Progenitor cell of endocrine pancreas (in vitro differentiated cells): ENCODE results near the gene NXF1. TPM values are rescaled to one million over a fixed set of nuclear protein-coding genes. Genes with fewer than 3 reads are reported as not detected.

Experiments used
- DNase-seq: peaks from one replicate; pipeline ENCODE4 v3.0.0; 2021; ENCODE audit warnings: low spot score; ENCODE audit not compliant: unreplicated experiment
- H3K27ac Mint-ChIP-seq: 2 replicates; pipeline ENCODE4 v1.8.0; 2021; ENCODE audit warnings: mild to moderate bottlenecking, moderate library complexity, mixed read lengths
- H3K27me3 Mint-ChIP-seq: 2 replicates; pipeline ENCODE4 v1.8.0; 2021; ENCODE audit warnings: mixed read lengths
- H3K36me3 Mint-ChIP-seq: 2 replicates; pipeline ENCODE4 v1.8.0; 2022; ENCODE audit warnings: mixed read lengths; ENCODE audit not compliant: insufficient read depth
- H3K4me1 Mint-ChIP-seq: 2 replicates; pipeline ENCODE4 v1.8.0; 2021; ENCODE audit warnings: low read depth, mixed read lengths
- H3K4me3 Mint-ChIP-seq: 2 replicates; pipeline ENCODE4 v1.8.0; 2021; ENCODE audit warnings: low read depth, mild to moderate bottlenecking, moderate library complexity, mixed read lengths
- H3K9me3 Mint-ChIP-seq: 2 replicates; pipeline ENCODE4 v1.8.0; 2021; ENCODE audit warnings: low read depth, mixed read lengths
- total RNA-seq: library from RNA; stranded (reverse); gene quantifications from 2 replicates; pipeline ENCODE4 v1.2.1, GENCODE V29; 2021
- TF ChIP-seq, protein P1 (sequence below): fragments of 200-600 bp; sonication (generic); IDR thresholded peaks from one replicate; pipeline ENCODE4 v1.5.0; 2021; ENCODE audit warnings: antibody characterized with exemption, mild to moderate bottlenecking; ENCODE audit not compliant: unreplicated experiment

The NXF1 gene
- total RNA-seq, 1 donor from 2014 or later, result 130 TPM

DNA sequence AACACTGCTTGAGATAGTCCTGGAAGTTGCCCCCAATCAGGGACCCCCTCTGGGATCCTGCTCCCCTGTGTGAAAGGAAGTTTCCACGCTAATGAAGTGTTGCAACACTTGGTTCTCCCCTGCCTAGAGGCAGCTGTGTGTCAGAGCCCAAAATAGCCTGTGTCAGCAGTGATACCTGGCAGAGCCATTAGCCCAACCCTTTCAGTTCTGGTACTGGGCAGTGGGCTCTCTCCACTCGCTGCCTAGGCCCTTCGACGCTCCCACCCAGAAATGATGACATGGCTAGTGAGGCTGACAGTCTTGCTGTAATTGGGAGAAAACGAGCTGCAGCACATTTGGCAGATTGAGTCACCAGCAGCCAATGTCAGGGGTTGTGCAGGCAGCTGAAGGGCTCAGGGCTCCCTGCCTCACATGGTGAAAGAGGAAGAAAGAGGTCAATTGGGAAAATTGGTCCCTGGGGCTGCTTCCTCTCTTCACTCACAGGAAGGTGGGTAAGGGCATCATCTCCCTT, 1.4 kb upstream of the NXF1 start:
- Mint-ChIP-seq H3K27ac (peak overlapping the region; percentile 99), H3K27me3 (no peaks in the 10 kb centered on the region), H3K9me3 (no peaks in the 10 kb centered on the region), H3K4me3 (peak overlapping the region; percentile 97), H3K36me3 (peaks cover 6% of the 10 kb centered on the region), H3K4me1 (peaks cover 14% of the 10 kb centered on the region)
- TF ChIP-seq, protein P1, sequence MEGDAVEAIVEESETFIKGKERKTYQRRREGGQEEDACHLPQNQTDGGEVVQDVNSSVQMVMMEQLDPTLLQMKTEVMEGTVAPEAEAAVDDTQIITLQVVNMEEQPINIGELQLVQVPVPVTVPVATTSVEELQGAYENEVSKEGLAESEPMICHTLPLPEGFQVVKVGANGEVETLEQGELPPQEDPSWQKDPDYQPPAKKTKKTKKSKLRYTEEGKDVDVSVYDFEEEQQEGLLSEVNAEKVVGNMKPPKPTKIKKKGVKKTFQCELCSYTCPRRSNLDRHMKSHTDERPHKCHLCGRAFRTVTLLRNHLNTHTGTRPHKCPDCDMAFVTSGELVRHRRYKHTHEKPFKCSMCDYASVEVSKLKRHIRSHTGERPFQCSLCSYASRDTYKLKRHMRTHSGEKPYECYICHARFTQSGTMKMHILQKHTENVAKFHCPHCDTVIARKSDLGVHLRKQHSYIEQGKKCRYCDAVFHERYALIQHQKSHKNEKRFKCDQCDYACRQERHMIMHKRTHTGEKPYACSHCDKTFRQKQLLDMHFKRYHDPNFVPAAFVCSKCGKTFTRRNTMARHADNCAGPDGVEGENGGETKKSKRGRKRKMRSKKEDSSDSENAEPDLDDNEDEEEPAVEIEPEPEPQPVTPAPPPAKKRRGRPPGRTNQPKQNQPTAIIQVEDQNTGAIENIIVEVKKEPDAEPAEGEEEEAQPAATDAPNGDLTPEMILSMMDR, result no peak
- no peak for DNase-seq

DNA sequence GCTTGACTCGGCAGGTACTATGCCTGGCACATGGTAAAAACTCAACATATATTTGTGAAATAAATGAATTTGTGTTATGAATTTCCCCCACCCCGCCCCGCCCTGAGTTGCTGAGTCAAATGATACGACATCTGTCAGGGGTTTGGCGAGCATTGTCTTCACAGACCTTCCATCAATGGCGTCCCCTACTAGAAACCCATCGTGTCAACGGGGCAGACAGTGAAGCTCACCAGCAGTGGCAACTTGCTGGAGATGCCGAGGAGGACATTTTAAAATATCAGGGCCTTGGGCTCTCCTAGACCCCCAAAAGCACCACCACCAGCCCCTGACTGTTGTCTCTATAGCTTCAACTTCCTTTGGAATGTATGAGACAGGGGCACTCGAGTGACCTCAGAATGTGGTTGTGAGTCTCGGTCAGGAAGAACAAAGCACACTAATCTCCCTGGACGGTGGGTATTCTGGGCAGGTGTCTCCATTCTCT, 761 bp upstream of the NXF1 start:
- TF ChIP-seq, protein P1, result no peak
- no peak for DNase-seq
- Mint-ChIP-seq H3K27ac (peak overlapping the region; percentile 99), H3K4me1 (peaks cover 14% of the 10 kb centered on the region), H3K27me3 (no peaks in the 10 kb centered on the region), H3K4me3 (peak overlapping the region; percentile 97), H3K9me3 (no peaks in the 10 kb centered on the region), H3K36me3 (peaks cover 11% of the 10 kb centered on the region)

DNA sequence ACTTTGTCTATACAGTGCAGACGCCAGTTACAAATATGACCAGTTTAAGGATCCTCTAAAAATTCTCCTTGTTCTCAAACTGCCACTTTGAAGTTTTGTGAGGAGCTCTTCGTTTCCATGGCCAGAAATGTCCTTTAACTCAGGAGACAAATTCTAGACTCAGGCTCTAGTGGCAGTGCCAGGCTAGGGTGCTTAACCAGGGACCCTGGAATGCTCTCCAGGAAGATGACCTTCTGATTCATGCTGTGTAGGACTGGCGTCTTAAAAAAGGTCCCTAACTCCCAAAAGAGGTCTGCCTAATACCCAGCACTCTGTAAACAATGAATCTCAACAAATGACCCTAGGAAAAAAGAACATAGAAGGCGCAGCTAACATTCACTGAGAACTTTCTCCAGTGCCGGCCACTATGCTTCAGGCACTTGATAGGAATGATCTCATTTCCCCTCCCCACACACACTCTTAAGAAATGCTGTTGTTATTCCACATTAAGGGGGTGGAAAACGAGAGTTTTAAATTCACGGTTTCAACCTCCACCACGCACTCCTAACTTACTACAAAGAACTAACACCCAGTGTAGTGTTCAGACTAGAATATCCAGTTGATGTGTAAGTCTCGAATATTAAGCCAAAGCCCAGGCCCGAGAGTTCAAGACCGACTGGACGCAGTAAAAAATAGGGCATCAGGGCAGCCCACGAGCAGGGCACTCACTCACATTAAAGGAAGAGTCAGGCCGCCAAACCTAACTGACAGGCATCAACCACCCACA, 747 bp downstream of the NXF1 start:
- Mint-ChIP-seq H3K4me3 (peak overlapping the region; percentile 97), H3K9me3 (no peaks in the 10 kb centered on the region), H3K4me1 (peaks cover 14% of the 10 kb centered on the region), H3K27me3 (no peaks in the 10 kb centered on the region), H3K27ac (peak overlapping the region; percentile 98), H3K36me3 (peaks cover 17% of the 10 kb centered on the region)
- TF ChIP-seq, protein P1, result no peak
- DNase-seq, result no peak

DNA sequence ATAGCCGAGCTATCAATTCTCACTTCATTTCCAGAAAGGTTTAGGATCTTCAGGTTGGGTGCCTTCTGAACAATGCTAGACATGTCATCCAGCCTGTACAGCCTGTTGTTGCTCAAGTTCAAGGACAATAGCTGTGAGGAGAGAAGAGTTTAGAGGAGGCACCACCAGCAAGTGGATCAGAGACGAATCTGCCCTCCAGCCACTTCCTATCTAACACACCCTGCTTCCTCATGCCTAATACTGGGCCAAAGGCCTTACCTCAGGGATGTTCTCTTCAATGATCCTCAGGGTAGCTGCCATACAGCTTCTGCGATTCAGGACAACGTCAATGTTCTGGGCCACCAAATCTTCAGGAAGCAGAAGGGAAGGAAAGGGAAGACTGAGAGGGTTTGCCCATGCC, 4.2 kb downstream of the NXF1 start:
- Mint-ChIP-seq H3K36me3 (peaks cover 27% of the 10 kb centered on the region), H3K27ac (no peak overlapping the region), H3K4me3 (no peak overlapping the region), H3K9me3 (no peaks in the 10 kb centered on the region), H3K4me1 (peaks cover 11% of the 10 kb centered on the region), H3K27me3 (no peaks in the 10 kb centered on the region)
- TF ChIP-seq, protein P1, result no peak
- DNase-seq, result no peak

DNA sequence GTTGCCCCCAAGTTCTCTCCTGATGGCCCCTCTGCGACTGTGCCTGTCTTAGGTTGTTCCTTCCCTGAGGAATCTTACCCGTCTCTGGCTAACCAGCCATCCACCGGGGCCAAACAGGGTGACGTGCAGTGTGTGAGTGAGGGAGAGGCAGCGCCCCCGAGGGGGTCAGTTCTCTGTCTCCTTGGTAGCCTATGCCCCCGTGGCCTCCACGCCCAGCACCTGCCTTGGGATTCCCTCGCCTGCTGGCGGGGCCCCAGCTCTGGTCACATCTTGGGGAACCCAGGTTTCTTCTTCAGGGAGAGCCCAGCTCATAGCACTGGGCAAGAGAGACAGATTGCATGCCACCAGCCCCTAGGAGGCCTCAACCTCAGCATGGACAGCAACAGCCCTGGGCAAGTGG, 5.8 kb downstream of the NXF1 start:
- Mint-ChIP-seq H3K9me3 (no peaks in the 10 kb centered on the region), H3K4me1 (peaks cover 7% of the 10 kb centered on the region), H3K4me3 (no peak overlapping the region), H3K27ac (no peak overlapping the region), H3K36me3 (peaks cover 37% of the 10 kb centered on the region), H3K27me3 (no peaks in the 10 kb centered on the region)
- TF ChIP-seq, protein P1, result no peak
- DNase-seq, result no peak
